Panc1 (cell line): ENCODE measurements around the gene BHLHA15. TPM values are rescaled to one million over a fixed set of nuclear protein-coding genes. Genes with fewer than 3 reads are reported as not detected.

Experiments
- ATAC-seq: fragments of 200-7000 bp; cut with Tn5 transposase; 2 replicates; pipeline ENCODE4 v1.9.1; 2020; ENCODE audit warnings: mild to moderate bottlenecking, moderate library complexity
- BruUV-seq: library from RNA; stranded (reverse); fragments of 400-500 nt; replicated peaks from 2 replicates; lab custom pipeline; 2021; lab: Mats Ljungman, UMichigan
- CTCF ChIA-PET: fragments of 300-600 bp; sonication (Branson Sonifier 250); formaldehyde crosslinking; loops from one replicate; lab custom pipeline; 2022; ENCODE audit warnings: antibody characterized with exemption; lab: Charles Lee
- POLR2A ChIA-PET: fragments of 300-600 bp; sonication (Branson Sonifier 250); formaldehyde crosslinking; loops from one replicate; lab custom pipeline; 2022; ENCODE audit warnings: antibody characterized with exemption; lab: Charles Lee
- DNase-seq: peaks from one replicate; pipeline ENCODE4 v3.0.0-alpha.2; 2010; ENCODE audit warnings: low read depth, low spot score
- H3K27ac ChIP-seq: 2 replicates; pipeline ENCODE4 v1.5.1; 2011; ENCODE audit warnings: mild to moderate bottlenecking, low read length, inconsistent platforms
- H3K27me3 ChIP-seq: fragments of 200-500 bp; sonication (Bioruptor generic); 2 replicates; pipeline ENCODE4 v1.6.0; 2014; ENCODE audit warnings: low read length, inconsistent platforms; ENCODE audit not compliant: control insufficient read depth, insufficient read depth
- H3K36me3 ChIP-seq: fragments of 200-500 bp; sonication (Bioruptor generic); 2 replicates; pipeline ENCODE4 v1.5.1; 2014; ENCODE audit warnings: inconsistent platforms, mild to moderate bottlenecking, low read length, moderate library complexity; ENCODE audit not compliant: control insufficient read depth, insufficient read depth
- H3K4me1 ChIP-seq: 2 replicates; pipeline ENCODE4 v1.5.1; 2011; ENCODE audit warnings: inconsistent platforms, mild to moderate bottlenecking, low read length, moderate library complexity; ENCODE audit not compliant: control insufficient read depth, insufficient read depth
- H3K4me3 ChIP-seq, 2 experiments: 2 replicates each; pipeline ENCODE4 v1.5.1; 2011 to 2012; ENCODE audit warnings: low read depth in 2 of 2, low read length in 2 of 2, mild to moderate bottlenecking in 2 of 2, inconsistent platforms in 1 of 2, moderate library complexity in 1 of 2
- H3K9me3 ChIP-seq: fragments of 200-500 bp; sonication (Bioruptor generic); 2 replicates; pipeline ENCODE4 v1.5.1; 2014; ENCODE audit warnings: low read depth, mild to moderate bottlenecking, inconsistent platforms, low read length, moderate library complexity; ENCODE audit not compliant: control insufficient read depth, insufficient read depth
- CTCF ChIP-seq: fragments of 450-650 bp; IDR thresholded peaks from 2 replicates; pipeline ENCODE4 v1.5.1; 2017; ENCODE audit warnings: mild to moderate bottlenecking
- POLR2AphosphoS5 ChIP-seq: IDR thresholded peaks from 2 replicates; pipeline ENCODE4 v1.6.1; 2012; ENCODE audit warnings: mild to moderate bottlenecking, low read depth, low read length, moderate library complexity
- REST ChIP-seq, 2 experiments: IDR thresholded peaks; 2 replicates each; pipeline ENCODE4 v1.6.1; 2011 to 2012; ENCODE audit warnings: low read depth in 2 of 2, control low read depth in 1 of 2, low read length in 1 of 2, mild to moderate bottlenecking in 1 of 2, moderate library complexity in 1 of 2; ENCODE audit not compliant: insufficient read depth in 1 of 2
- SIN3A ChIP-seq: IDR thresholded peaks from 2 replicates; pipeline ENCODE4 v1.6.1; 2012; ENCODE audit warnings: low read depth, mild to moderate bottlenecking, low read length, moderate library complexity, borderline replicate concordance; ENCODE audit not compliant: insufficient read depth
- TCF7L2 ChIP-seq: IDR thresholded peaks from 2 replicates; pipeline ENCODE4 v1.6.1; 2011; ENCODE audit warnings: mild to moderate bottlenecking, low read depth, low read length, inconsistent platforms
- in situ Hi-C: cut with HindIII; loops from 2 replicates; pipeline ENCODE4 v1.10.0; 2016; ENCODE audit warnings: low sequenced_read_pairs, low pct_unique_long_range_greater_than_20kb
- intact Hi-C: fragments of 100-400 bp; cut with micrococcal nuclease; formaldehyde crosslinking; loops from one replicate; pipeline ENCODE4 v1.10.0; 2022; ENCODE audit not compliant: unreplicated experiment
- total RNA-seq: library from RNA; stranded (reverse); gene quantifications from one replicate; pipeline ENCODE4 v1.2.1, GENCODE V29; 2021; ENCODE audit not compliant: unreplicated experiment

The BHLHA15 gene
- total RNA-seq, 1 experiment from 2014 or later = 0.26 TPM

- ChIA-PET CTCF (no interaction called here), POLR2A (no interaction called here)
- no TSS peak for BruUV-seq
- ATAC-seq (0 out of 2 replicates have a peak, but pooled peaks have one; percentile 4), DNase-seq (no peak)
- in situ Hi-C loops = no loop called here
- H3K27ac ChIP-seq = no peak overlapping the region
- intact Hi-C loops = no loop called here
- no peak for TF ChIP-seq CTCF
- no peaks in the 10 kb centered on the region for H3K9me3 ChIP-seq
- H3K36me3 ChIP-seq = no peaks in the 10 kb centered on the region
- peak overlapping the region; percentile 20 to 27; a peak in 2 of 4 replicates for H3K4me3 ChIP-seq
- H3K4me1 ChIP-seq = no peaks in the 10 kb centered on the region
- no peaks in the 10 kb centered on the region for H3K27me3 ChIP-seq
These were observed 665 bp downstream of the BHLHA15 start for GRCh38 chr7:98211676-98212531.

DNA sequence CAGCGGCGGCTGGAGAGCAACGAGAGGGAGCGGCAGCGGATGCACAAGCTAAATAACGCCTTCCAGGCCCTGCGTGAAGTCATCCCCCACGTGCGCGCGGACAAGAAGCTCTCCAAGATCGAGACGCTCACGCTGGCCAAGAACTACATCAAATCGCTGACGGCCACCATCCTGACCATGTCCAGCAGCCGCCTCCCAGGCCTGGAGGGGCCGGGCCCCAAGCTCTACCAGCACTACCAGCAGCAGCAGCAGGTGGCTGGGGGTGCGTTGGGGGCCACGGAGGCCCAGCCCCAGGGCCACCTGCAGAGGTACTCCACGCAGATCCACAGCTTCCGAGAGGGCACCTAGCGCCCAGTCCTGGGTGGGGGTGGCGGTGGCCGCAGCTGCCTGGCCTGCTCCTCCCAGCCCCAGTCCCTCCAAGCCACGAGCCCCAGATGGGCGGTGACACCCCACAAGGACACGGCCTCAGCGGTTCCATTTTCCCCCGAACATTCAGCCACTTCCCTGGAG lies 1.3 kb downstream of the BHLHA15 start:
- ChIA-PET CTCF (no interaction called here), POLR2A (no interaction called here)
- no peak for TF ChIP-seq POLR2AphosphoS5
- TF ChIP-seq REST (IDR thresholded peaks at IDR 0.05; ENCODE audit: insufficient read depth in 1 of 2, low read depth in 2 of 2, low read length in 1 of 2) = no peak
- no peak for TF ChIP-seq CTCF
- no peak for TF ChIP-seq TCF7L2
- TF ChIP-seq SIN3A = no peak
- Histone ChIP-seq H3K27me3 (no peaks in the 10 kb centered on the region), H3K4me3 (no peak overlapping the region), H3K4me1 (no peaks in the 10 kb centered on the region), H3K27ac (no peak overlapping the region), H3K36me3 (no peaks in the 10 kb centered on the region), H3K9me3 (no peaks in the 10 kb centered on the region)
- in situ Hi-C loops (no loop called here), intact Hi-C loops (no loop called here)
- BruUV-seq = no TSS peak
- no peak for DNase-seq
- ATAC-seq = no peak; the same call in 1 of the 2 replicates
